Measurements from ENCODE around the gene NEURL3. TPM values are rescaled to one million over a fixed set of nuclear protein-coding genes. Genes with fewer than 3 reads are reported as not detected.

The NEURL3 gene
- total RNA-seq, 4 donors from 2014 or later, result not detected

- Histone ChIP-seq H3K27ac (peak overlapping the region; percentile 94 to 99 (median 97)), H3K36me3 (no peaks in the 10 kb centered on the region), H3K4me1 (peaks cover 65 to 66% of the 10 kb centered on the region in 2 donors), H3K9me3 (no peaks in the 10 kb centered on the region), H3K4me3 (peak overlapping the region; percentile 35 to 43 (median 40)), H3K27me3 (no peaks in the 10 kb centered on the region)
- intact Hi-C loops (cut with DNase I; ENCODE audit: low total_unique reads) (loop anchor here (2.0 to 10.0 kb wide), 6 partner anchors 65 to 1633 kb away; partner anchors contain the start of genes CIAO1, KANSL3 and STARD7), in situ Hi-C loops (cut with MboI; ENCODE audit: low sequenced_read_pairs in 4 of 4) (loop anchor here in 2 of 4 donors (10.0 to 25.0 kb wide), 2 partner anchors 103 to 1130 kb away; partner anchors contain the start of genes ACTR1B (in 1 of the 2), C2orf92 (in 1 of the 2) and KANSL3 (in 1 of the 2))
- TF ChIP-seq POLR2A (IDR thresholded peaks at IDR 0.05) (peak; percentile 61 to 72), CTCF (IDR thresholded peaks at IDR 0.05 in 4 of 5, conservative IDR thresholded peaks at IDR 0.05 in 1 of 5) (no peak)
- ATAC-seq (peak; percentile 53 to 64), DNase-seq (peak; percentile 94 to 95)
Measured at GRCh38 chr2:96531872-96532505, 26.8 kb upstream of the NEURL3 start.

DNA sequence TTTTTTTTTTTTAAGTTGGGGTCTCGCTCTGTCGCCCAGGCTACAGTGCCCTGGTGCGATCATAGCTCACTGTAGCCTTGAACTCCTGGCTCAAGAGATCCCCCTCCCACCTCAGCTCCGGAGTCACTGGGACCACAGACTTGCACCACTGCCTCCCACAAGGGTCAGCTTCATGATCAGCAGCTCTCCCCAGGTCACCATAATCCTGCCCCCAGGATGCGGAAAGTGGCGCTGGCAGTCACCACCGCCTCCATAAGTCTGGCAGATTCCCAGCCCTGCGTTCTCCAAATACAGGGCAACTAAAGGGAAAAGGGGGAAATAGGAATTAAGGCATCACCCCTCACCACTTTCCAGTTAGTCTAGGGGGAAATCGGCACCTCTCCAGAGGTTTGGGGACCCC is 26.2 kb upstream of the NEURL3 start:
- intact Hi-C loops (cut with DNase I; ENCODE audit: low total_unique reads) (loop anchor here (5.0 to 10.0 kb wide), 4 partner anchors 66 to 1633 kb away; partner anchors contain the start of genes KANSL3 and STARD7), in situ Hi-C loops (cut with MboI; ENCODE audit: low sequenced_read_pairs in 4 of 4) (loop anchor here in 2 of 4 donors (10.0 to 25.0 kb wide), 2 partner anchors 103 to 1131 kb away; partner anchors contain the start of genes ACTR1B (in 1 of the 2), C2orf92 (in 1 of the 2) and KANSL3 (in 1 of the 2))
- TF ChIP-seq POLR2A (IDR thresholded peaks at IDR 0.05) (no peak), CTCF (IDR thresholded peaks at IDR 0.05 in 4 of 5, conservative IDR thresholded peaks at IDR 0.05 in 1 of 5) (no peak)
- no peak for DNase-seq
- peaks cover 65 to 66% of the 10 kb centered on the region in 2 donors for H3K4me1 ChIP-seq
- no peak for ATAC-seq
- no peaks in the 10 kb centered on the region for H3K36me3 ChIP-seq
- H3K9me3 ChIP-seq, result no peaks in the 10 kb centered on the region
- peak overlapping the region; percentile 94 to 99 (median 97) for H3K27ac ChIP-seq
- H3K4me3 ChIP-seq, result peak overlapping the region in 3 of 4 donors; percentile 38 to 43 (median 41)
- H3K27me3 ChIP-seq, result no peaks in the 10 kb centered on the region

DNA sequence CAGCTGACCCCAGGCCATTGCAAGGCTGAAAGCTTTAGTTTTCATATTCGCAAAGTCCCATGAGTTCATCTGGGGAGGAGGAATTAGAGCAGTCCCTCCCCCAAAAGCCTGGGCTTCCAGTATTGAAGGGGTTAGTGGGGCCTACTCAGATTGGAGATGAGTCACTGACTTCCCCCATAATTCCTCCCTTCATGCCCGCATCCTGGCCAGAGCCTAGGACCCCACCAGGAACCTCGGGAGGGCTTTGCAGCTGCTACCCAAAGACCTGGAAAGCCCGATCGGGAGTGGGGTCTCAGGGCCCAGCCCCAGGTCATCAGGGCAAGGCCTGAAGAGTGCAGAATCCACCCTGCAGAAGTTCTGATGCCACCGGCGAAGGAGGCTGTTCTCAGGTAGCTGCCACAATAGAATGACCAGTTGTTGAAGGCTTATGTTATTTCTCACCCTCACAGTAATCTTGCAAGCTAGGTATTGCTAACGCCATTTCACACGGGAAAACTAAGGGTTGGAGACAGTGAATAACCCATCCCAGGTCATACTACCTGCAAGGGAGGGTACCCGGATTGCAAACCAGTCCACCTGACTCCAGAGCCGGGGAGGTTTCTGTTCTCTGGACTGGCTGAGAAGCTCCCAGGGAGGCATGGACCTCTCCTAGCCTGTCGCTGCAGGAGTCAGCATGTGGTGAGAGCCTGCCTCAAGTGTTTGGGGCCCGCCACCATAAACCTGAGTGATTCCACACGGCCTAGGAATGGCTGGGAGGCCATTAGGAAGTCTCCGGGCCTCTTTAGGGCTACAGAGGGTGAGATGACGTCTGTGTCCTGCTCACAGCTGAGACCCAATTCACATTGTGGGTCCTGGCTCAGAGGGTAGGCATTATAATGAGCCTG is 25.6 kb upstream of the NEURL3 start:
- no peak for DNase-seq
- H3K4me1 ChIP-seq, result peaks cover 58 to 59% of the 10 kb centered on the region in 2 donors
- intact Hi-C loops (cut with DNase I; ENCODE audit: low total_unique reads), result loop anchor here (5.0 to 10.0 kb wide), 4 partner anchors 67 to 1634 kb away; partner anchors contain the start of genes KANSL3 and STARD7

More for the DNA sequence above, 25.6 kb upstream of the NEURL3 start:
- no peaks in the 10 kb centered on the region for H3K36me3 ChIP-seq
- H3K4me3 ChIP-seq, result no peak overlapping the region
- no peaks in the 10 kb centered on the region for H3K9me3 ChIP-seq
- TF ChIP-seq POLR2A (IDR thresholded peaks at IDR 0.05) (no peak), CTCF (IDR thresholded peaks at IDR 0.05 in 4 of 5, conservative IDR thresholded peaks at IDR 0.05 in 1 of 5) (no peak)
- in situ Hi-C loops (cut with MboI; ENCODE audit: low sequenced_read_pairs in 4 of 4), result loop anchor here in 2 of 4 donors (10.0 to 25.0 kb wide), 2 partner anchors 104 to 1132 kb away; partner anchors contain the start of genes ACTR1B (in 1 of the 2), C2orf92 (in 1 of the 2) and KANSL3 (in 1 of the 2)
- peak overlapping the region; percentile 94 to 99 (median 97) for H3K27ac ChIP-seq
- no peaks in the 10 kb centered on the region for H3K27me3 ChIP-seq
- ATAC-seq, result no peak

All from gastrocnemius medialis (tissue), 4 donors.